DMS153 (cell line): ENCODE measurements around the gene MAP7D2.

Source experiments
- DNase-seq: peaks from one replicate; lab custom pipeline; 2025; lab: John Stamatoyannopoulos, UW

The MAP7D2 gene

GRCh38 chrX:20038966-20039365 is 77.7 kb downstream of the MAP7D2 start:
- DNase-seq, result no peak

- no peak for DNase-seq
Measured at GRCh38 chrX:20037186-20037585, 79.5 kb downstream of the MAP7D2 start.

- no peak for DNase-seq
Measured at GRCh38 chrX:20032201-20032600, 84.5 kb downstream of the MAP7D2 start.

GRCh38 chrX:20029728-20030127 is 87.0 kb downstream of the MAP7D2 start:
- no peak for DNase-seq

- no peak for DNase-seq
Measured at GRCh38 chrX:20028588-20028987, 88.1 kb downstream of the MAP7D2 start.

- no peak for DNase-seq
Measured at GRCh38 chrX:20026278-20026677, 90.4 kb downstream of the MAP7D2 start.

GRCh38 chrX:20019672-20020365 is 96.9 kb downstream of the MAP7D2 start:
- no peak for DNase-seq

- DNase-seq, result no peak
Measured at GRCh38 chrX:20016616-20016945, 100.1 kb downstream of the MAP7D2 start.

GRCh38 chrX:20015945-20016615 is 100.6 kb downstream of the MAP7D2 start:
- DNase-seq, result no peak

GRCh38 chrX:20015422-20015821 is 101.3 kb downstream of the MAP7D2 start:
- DNase-seq, result no peak

GRCh38 chrX:20011608-20012007 is 105.1 kb downstream of the MAP7D2 start:
- no peak for DNase-seq

- DNase-seq, result no peak
Measured at GRCh38 chrX:20007962-20008622, 108.6 kb downstream of the MAP7D2 start.

- no peak for DNase-seq
Measured at GRCh38 chrX:20005883-20006282, 110.8 kb downstream of the MAP7D2 start.

GRCh38 chrX:20001588-20001987 is 115.1 kb downstream of the MAP7D2 start:
- DNase-seq, result no peak

GRCh38 chrX:19991350-19991718 is 125.4 kb downstream of the MAP7D2 start:
- DNase-seq, result no peak

- peak; percentile 71 for DNase-seq
Measured at GRCh38 chrX:19990556-19991349, 126.0 kb downstream of the MAP7D2 start, which contains the start of gene BCLAF3. BCLAF3 (minus strand) TSS chrX:19991061; CDS start chrX:19970264, 20,797 bp downstream.

- DNase-seq, result no peak
Measured at GRCh38 chrX:19990151-19990555, 126.6 kb downstream of the MAP7D2 start.

- no peak for DNase-seq
Measured at GRCh38 chrX:19987856-19988255, 128.9 kb downstream of the MAP7D2 start.

GRCh38 chrX:19986531-19986930 is 130.2 kb downstream of the MAP7D2 start:
- DNase-seq, result no peak

GRCh38 chrX:19981947-19982346 is 134.8 kb downstream of the MAP7D2 start:
- no peak for DNase-seq

- DNase-seq, result no peak
Measured at GRCh38 chrX:19975845-19976244, 140.9 kb downstream of the MAP7D2 start.

- no peak for DNase-seq
Measured at GRCh38 chrX:19972984-19973383, 143.7 kb downstream of the MAP7D2 start.
